Breast epithelium (tissue), 3 donors: ENCODE measurements around the gene SKIL.

Experiments
- POLR2A ChIP-seq: fragments of 450-650 bp; IDR thresholded peaks from one replicate; pipeline ENCODE4 v1.6.1; 2016; ENCODE audit warnings: antibody characterized with exemption, mild to moderate bottlenecking, moderate library complexity
- POLR2AphosphoS5 ChIP-seq, 3 donors: sonication (generic); formaldehyde crosslinking; IDR thresholded peaks; one replicate each; pipeline ENCODE4 v1.6.1; 2017; ENCODE audit warnings: antibody characterized with exemption in 3 of 3
- TF ChIP-seq, protein P1 (sequence below), 3 donors: fragments of 450-650 bp; IDR thresholded peaks; one replicate each; pipeline ENCODE4 v1.5.1; 2016 to 2017; ENCODE audit warnings: antibody characterized with exemption in 3 of 3, mild to moderate bottlenecking in 3 of 3, moderate library complexity in 3 of 3

DNA sequence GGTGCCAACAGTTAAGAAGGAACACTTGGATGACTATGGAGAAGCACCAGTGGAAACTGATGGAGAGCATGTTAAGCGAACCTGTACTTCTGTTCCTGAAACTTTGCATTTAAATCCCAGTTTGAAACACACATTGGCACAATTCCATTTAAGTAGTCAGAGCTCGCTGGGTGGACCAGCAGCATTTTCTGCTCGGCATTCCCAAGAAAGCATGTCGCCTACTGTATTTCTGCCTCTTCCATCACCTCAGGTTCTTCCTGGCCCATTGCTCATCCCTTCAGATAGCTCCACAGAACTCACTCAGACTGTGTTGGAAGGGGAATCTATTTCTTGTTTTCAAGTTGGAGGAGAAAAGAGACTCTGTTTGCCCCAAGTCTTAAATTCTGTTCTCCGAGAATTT lies 3.0 kb downstream of the SKIL start:
- TF ChIP-seq, protein P1, sequence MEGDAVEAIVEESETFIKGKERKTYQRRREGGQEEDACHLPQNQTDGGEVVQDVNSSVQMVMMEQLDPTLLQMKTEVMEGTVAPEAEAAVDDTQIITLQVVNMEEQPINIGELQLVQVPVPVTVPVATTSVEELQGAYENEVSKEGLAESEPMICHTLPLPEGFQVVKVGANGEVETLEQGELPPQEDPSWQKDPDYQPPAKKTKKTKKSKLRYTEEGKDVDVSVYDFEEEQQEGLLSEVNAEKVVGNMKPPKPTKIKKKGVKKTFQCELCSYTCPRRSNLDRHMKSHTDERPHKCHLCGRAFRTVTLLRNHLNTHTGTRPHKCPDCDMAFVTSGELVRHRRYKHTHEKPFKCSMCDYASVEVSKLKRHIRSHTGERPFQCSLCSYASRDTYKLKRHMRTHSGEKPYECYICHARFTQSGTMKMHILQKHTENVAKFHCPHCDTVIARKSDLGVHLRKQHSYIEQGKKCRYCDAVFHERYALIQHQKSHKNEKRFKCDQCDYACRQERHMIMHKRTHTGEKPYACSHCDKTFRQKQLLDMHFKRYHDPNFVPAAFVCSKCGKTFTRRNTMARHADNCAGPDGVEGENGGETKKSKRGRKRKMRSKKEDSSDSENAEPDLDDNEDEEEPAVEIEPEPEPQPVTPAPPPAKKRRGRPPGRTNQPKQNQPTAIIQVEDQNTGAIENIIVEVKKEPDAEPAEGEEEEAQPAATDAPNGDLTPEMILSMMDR (IDR thresholded peaks at IDR 0.05), result no peak
- TF ChIP-seq POLR2A (no peak), POLR2AphosphoS5 (IDR thresholded peaks at IDR 0.05) (no peak)
